ENCODE data around the gene ADAMTS15. TPM values are rescaled to one million over a fixed set of nuclear protein-coding genes. Genes with fewer than 3 reads are reported as not detected.

Gene ADAMTS15
- total RNA-seq, 4 donors from 2014 or later = 6.6 to 11.4 (median 10.3) TPM

GRCh38 chr11:130471731-130472433 lies 23.4 kb downstream of the ADAMTS15 start:
- intact Hi-C loops (cut with DNase I) = no loop called here
- Histone ChIP-seq H3K27me3 (no peaks in the 10 kb centered on the region), H3K9me3 (no peaks in the 10 kb centered on the region), H3K4me1 (peaks cover 8 to 17% (median 12%) of the 10 kb centered on the region in 4 donors), H3K4me3 (no peak overlapping the region), H3K27ac (replicated peaks in 1 of 4) (no peak overlapping the region), H3K36me3 (peaks cover 3 to 70% (median 56%) of the 10 kb centered on the region in 4 donors)
- DNase-seq (ENCODE audit: extremely low spot score) = peak; percentile 91
- WGBS = 91% methylated on average over 8 of the region's 11 CpGs
- TF ChIP-seq CTCF (IDR thresholded peaks at IDR 0.05) = no peak
- TF ChIP-seq EP300 (IDR thresholded peaks at IDR 0.05) = no peak
- no peak for TF ChIP-seq POLR2AphosphoS5 (IDR thresholded peaks at IDR 0.05)
- TF ChIP-seq POLR2A (IDR thresholded peaks at IDR 0.05; ENCODE audit: low read depth) = no peak

GRCh38 chr11:130472434-130472961 lies 24.1 kb downstream of the ADAMTS15 start:
- Histone ChIP-seq H3K27me3 (no peaks in the 10 kb centered on the region), H3K4me1 (peaks cover 15 to 23% (median 18%) of the 10 kb centered on the region in 4 donors), H3K27ac (replicated peaks in 1 of 4) (no peak overlapping the region), H3K36me3 (peaks cover 3 to 67% (median 50%) of the 10 kb centered on the region in 4 donors), H3K9me3 (no peaks in the 10 kb centered on the region), H3K4me3 (no peak overlapping the region)
- WGBS = 90% methylated on average over 6 of the region's 7 CpGs
- DNase-seq (ENCODE audit: extremely low spot score) = peak; percentile 68
- intact Hi-C loops (cut with DNase I) = no loop called here
- TF ChIP-seq POLR2AphosphoS5 (IDR thresholded peaks at IDR 0.05) = no peak
- no peak for TF ChIP-seq POLR2A (IDR thresholded peaks at IDR 0.05; ENCODE audit: low read depth)
- no peak for TF ChIP-seq CTCF (IDR thresholded peaks at IDR 0.05)
- TF ChIP-seq EP300 (IDR thresholded peaks at IDR 0.05) = no peak

GRCh38 chr11:130473056-130473794 lies 24.8 kb downstream of the ADAMTS15 start:
- intact Hi-C loops (cut with DNase I) = no loop called here
- TF ChIP-seq EP300 (IDR thresholded peaks at IDR 0.05) = no peak
- TF ChIP-seq CTCF (IDR thresholded peaks at IDR 0.05) = no peak
- no peak for TF ChIP-seq POLR2A (IDR thresholded peaks at IDR 0.05; ENCODE audit: low read depth)
- TF ChIP-seq POLR2AphosphoS5 (IDR thresholded peaks at IDR 0.05) = no peak
- Histone ChIP-seq H3K4me1 (peaks cover 22 to 31% (median 25%) of the 10 kb centered on the region in 4 donors), H3K9me3 (no peaks in the 10 kb centered on the region), H3K27ac (replicated peaks in 1 of 4) (no peak overlapping the region), H3K27me3 (no peaks in the 10 kb centered on the region), H3K36me3 (peaks cover 3 to 63% (median 49%) of the 10 kb centered on the region in 4 donors), H3K4me3 (no peak overlapping the region)
- WGBS = 91% methylated on average over 7 of the region's 52 CpGs
- DNase-seq (ENCODE audit: extremely low spot score) = peak; percentile 88

- TF ChIP-seq POLR2A (IDR thresholded peaks at IDR 0.05; ENCODE audit: low read depth) (no peak), EP300 (IDR thresholded peaks at IDR 0.05) (no peak), CTCF (IDR thresholded peaks at IDR 0.05) (no peak)
- Histone ChIP-seq H3K27me3 (no peaks in the 10 kb centered on the region), H3K36me3 (peaks cover 3 to 62% (median 48%) of the 10 kb centered on the region in 4 donors), H3K9me3 (no peaks in the 10 kb centered on the region), H3K27ac (replicated peaks in 1 of 4) (no peak overlapping the region), H3K4me1 (peaks cover 29 to 37% (median 32%) of the 10 kb centered on the region in 4 donors), H3K4me3 (no peak overlapping the region)
- 100% methylated on average over 1 of the region's 21 CpGs for WGBS
- peak; percentile 87 for DNase-seq (ENCODE audit: extremely low spot score)
- intact Hi-C loops (cut with DNase I) = no loop called here
These were observed 25.4 kb downstream of the ADAMTS15 start for GRCh38 chr11:130473795-130474377.
